HG03575 (cell line): ENCODE measurements around the gene PHETA1.
"Not testable (repeated sequence)": the region's sequence is repeated elsewhere in the genome, so short reads cannot be mapped to it uniquely, and the experiment has no call there.

Experiments used
- ATAC-seq: cut with Tn5 transposase; IDR thresholded peaks from one replicate; pipeline ENCODE4 v1.9.1; 2021; ENCODE audit not compliant: unreplicated experiment, insufficient number of reproducible peaks, low FRiP score; ENCODE audit errors: extremely low read depth

Gene PHETA1

GRCh38 chr12:111406474-111407376 lies 37.8 kb upstream of the PHETA1 start:
- ATAC-seq: no peak

DNA sequence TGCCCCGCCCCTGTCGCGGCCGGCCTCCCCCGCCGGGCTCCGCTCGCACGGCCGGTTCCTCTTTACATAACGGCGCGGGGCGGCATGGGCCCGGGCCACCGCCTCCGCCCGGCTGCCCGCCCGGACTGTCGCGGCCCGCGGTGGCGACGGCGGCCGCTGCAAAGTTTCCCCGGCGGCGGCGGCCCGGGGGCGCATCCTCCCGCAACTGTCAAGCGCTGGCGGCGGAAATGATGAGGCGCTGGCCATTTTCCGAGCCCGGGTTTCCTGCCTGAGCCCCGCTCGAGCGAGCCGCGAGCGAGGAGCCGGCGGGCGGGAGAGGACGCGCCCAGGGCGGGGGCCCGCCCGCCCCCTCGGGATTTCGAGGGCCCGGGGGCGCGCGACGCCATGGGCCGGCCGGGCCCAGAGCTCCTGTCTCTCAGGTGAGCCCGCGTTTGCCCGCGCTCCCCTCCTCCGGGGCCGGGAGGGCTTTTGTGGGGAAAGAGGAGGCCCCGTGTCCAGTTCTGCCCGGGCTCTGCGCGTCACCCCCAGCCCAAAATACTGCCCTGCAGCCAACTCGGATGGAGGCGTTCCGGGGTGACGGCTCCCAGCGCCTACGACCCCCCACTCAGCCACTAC lies 37.1 kb upstream of the PHETA1 start, which contains the start of gene SH2B3:
Gene SH2B3 (plus strand): TSS at position 65 of the 615 bp plus-strand sequence. CDS start 12,223 bp downstream, outside the sequence.
- ATAC-seq: no peak

GRCh38 chr12:111405149-111405858 lies 36.4 kb upstream of the PHETA1 start:
- ATAC-seq: no peak

DNA sequence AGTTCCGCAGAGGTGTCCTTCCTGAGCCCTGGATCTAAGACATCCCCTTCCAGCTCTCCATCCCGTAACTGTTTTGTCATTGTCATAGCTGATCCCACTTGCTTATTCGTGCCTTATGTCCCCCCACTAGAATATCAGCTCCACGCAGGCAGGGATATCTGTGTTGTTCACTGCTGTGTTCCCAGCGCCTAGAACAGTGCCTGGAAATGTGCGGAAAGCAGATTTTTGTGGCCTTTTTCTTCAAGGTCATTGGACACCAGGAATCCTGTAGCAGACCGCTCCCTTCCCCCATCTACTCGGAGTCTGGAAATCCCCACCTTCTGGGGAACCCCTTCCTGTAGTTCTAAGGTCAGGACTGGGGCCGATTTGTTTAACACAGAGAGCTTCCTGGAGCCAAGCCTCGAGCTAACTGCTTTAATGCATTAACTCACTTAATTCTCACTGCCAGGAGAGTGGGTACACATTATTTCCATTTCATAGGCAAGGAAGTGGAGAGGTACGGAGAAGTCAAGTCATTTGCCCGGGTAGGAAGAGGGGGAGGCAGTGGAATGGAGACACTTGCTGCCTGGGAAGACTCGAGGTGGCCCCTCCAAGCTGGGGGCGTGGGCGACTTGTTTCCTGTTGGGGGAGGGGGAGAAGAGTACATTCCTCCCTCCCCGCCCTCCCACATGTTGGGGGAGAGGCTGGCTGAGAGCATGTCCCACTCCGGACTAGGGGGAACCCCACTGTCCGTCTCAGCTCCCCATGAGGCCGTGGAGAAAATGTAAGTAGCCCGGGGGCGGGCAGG lies 35.7 kb upstream of the PHETA1 start:
- no peak for ATAC-seq

DNA sequence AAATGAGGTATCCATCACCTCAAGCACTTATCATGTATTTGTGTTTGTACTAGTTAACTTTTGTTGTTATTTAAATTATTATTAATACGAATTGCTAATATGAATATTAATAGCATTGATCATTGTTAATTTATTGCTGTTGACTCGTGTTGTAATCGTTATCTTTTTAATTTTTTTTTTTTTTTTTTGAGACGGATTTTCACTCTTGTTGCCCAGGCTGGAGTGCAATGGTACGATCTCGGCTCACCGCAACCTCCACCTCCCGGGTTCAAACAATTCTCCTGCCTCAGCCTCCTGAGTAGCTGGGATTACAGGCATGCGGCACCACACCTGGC lies 33.6 kb upstream of the PHETA1 start:
- not testable (repeated sequence) for ATAC-seq

GRCh38 chr12:111401167-111401605 lies 32.3 kb upstream of the PHETA1 start:
- no peak for ATAC-seq

DNA sequence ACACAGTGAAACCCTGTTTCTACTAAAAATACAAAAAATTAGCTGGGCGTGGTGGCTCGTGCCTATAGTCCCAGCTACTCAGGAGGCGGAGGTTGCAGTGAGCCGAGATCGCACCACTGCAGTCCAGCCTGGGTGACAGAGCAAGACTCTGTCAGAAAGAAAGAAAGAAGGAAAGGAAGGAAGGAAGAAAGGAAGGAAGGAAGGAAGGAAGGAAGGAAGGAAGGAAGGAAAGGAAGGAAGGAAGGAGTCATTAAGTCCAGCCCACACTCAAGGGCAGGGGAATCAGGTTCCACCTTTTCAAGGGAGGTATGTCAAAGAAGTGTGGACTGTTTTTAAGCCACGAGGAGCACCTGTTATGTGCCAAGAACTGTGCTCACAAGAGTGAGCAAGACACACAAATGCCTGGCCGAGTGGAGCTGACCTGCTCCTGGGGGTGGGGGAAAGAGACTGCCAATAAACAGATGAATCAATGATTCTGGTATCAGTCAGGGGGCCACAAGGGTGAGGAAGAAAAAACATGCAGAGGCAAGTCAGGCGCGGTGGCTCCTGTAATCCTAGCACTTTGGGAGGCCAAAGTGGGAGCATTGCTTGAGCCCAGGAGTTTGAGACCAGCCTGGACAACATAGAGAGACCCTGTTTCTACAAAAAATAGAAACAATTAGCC lies 31.0 kb upstream of the PHETA1 start:
- ATAC-seq: not testable (repeated sequence)

DNA sequence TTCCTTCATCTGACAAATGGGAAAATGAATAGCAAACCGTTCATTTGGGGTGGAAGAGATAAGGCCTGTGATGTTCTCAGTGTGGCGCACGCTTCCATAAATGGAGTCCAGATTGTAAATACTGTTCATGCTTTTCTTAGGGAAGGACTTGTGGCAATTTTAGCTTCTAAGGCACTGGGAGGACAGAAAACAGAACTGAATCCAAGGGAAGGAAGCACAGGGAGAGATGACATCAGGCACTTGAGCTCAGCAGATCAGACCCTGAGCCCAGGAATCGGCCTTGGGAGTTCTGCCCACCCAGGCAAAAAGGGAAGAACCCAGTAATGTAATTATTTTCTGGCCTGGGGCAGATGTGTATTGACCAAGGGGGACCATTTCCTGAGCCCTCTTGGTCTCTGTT lies 29.6 kb upstream of the PHETA1 start:
- ATAC-seq: no peak

DNA sequence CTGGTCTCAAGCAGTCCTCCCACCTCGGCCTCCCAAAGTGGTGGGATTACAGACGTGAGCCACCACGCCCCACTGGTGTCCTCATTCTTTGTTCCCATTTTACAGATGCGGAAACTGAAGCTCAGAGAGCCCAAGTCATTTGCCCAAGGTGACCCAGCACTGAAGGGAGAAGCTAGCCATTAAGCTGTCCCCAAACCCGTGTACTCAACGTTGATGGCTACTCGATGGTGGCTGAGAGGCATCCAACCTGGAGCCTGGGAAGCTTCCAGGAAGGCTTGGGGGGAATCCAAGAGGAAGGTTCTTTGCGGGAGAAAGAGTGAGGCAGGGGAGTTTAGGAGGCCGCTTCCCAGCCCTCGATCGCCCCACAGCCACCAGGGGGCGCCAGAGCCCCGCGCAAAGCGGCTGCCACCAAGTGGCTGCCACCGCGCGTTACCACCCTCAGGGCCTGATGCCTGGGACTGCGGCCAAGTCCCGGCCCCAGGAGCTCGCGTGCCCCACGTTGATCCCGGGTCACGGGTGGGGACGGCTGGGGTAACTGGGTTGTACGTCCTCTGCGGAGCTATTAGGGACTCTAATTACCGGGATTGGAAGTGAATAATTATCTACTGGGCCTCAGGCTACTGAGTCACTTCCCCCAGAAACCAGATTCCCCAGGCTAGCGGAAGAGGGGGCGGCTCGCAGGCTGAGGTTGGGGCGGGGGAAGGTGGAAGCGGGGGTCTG lies 28.0 kb upstream of the PHETA1 start:
- ATAC-seq: no peak

DNA sequence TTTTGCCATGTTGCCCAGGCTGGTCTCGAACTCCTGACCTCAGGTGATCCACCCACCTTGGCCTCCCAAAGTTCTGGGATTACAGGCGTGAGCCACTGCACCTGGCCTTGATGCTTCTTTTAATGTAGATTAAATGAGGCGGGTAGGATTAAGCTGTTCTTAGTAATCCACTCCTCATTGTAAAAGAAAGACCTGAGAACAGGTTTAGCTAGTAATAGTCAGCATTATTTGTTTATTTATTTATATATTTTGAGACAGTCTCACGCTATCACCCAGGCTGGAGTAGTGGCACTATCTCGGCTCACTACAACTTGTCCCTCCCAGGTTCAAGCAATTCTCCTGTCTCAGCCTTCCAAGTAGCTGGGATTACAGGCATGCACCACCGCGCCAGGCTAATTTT lies 27.4 kb upstream of the PHETA1 start:
- not testable (repeated sequence) for ATAC-seq

DNA sequence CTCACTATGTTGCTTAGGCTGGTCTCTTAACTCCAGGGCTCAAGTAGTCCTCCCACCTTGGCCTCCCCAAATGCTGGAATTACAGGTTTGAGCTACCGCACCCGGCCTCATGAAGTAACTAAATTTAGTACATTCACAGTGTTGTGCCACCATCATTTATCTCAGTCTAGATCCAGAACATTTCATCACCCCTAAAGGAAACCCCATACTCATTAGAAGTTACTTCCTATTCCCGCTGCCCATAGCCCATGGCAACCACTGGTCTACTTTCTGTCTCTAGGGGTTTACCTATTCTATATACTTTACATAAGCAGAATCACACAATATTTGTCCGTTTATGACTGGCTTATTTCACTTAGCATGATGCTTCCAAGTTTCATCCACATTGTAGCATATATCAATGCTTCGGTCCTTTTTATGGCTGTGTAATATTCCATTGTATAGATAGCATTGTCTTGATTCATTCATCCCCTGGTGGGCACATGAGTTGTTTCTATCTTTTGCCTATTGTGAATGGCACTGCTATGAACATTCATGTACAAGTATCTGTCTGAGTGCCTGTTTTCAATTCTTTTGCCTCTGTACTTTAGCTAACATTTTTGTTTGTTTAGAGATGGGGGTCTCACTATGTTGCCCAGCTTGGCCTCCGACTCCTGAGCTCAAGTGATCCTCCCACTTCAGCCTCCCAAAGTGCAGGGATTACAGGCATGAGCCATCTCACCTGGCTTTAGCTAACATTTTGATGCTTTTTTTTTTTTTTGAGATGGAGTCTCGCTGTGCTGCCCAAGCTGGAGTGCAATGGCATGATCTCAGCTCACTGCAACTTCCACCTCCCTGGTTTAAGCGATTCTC lies 26.7 kb upstream of the PHETA1 start:
- ATAC-seq: no peak

DNA sequence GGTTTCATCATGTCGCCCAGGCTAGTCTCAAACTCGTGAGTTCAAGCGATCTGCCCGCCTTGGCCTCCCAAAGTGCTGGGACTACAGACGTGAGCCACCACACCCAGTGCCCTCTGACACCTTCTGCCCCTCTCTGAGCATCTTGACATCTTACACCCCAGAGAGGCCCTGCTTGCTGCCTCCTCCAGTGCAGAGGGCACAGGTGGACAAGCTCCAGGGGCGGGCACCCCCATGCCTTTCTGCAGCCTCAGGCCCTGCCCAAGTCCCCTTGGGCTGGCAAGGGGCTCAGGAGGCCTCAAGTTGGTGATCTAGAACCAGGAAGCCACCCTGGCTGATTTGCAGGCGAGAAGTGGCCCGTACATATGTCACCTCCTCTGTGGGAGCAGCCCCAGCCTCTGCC lies 25.6 kb upstream of the PHETA1 start:
- ATAC-seq: no peak

DNA sequence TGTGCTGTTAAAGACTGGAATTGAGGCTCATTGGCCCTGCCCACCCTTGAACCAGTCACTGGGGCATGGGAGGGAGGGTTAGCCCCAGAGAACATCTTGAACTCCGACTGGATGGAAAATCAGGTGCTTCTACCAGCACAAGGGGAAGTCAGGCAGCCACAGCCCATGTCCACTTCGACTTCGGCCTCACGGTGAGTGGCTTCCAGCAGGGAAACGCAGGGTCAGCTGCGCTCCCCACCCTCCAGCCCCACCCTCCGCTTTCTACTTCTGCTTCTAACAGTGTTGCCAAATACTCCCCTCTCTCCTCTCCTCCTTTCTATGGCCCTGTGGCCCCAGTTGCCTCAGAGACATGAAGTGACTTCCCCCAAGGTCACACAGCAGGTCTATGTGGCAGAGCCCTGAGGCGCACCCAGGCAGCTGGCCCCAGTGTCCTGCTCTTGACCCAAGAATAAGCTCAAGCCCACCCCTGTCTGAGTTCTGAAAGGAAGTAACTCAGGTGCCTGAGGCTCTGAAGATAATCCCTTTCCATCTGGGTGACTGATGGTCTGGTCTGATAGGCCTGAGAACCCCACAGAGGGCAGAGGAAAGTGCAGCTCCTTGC lies 24.9 kb upstream of the PHETA1 start:
- ATAC-seq: no peak

- no peak for ATAC-seq
Observed at GRCh38 chr12:111390910-111391309, 22.0 kb upstream of the PHETA1 start.

GRCh38 chr12:111389635-111390034 lies 20.7 kb upstream of the PHETA1 start:
- no peak for ATAC-seq

DNA sequence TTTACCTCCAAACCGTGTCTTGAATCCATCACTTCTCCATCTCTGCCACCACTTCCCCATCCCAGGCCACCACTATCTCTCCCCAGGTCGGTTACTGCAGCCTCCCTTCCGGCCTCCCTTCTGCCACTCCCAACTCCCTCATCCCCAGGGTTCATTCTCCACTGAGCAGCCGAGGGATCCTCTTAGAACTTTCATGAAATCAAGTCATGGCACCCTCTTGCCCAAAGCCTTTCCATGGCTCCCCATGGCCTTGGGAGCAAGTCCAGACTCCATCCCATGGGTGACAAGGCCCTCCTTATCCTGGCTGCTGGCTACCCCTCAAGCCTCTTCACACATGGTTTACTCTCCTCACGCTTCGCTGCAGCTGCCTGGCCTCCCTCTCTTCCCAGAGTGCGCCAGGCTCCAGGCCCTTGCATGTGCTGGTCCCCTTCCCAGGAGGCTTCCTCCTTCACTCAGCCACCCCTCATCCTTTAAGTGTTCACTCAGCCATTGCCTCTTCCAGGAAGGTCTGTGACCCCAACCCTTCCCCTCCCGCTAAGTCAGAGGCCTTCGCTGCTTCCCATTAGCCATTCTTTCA lies 18.9 kb upstream of the PHETA1 start:
- no peak for ATAC-seq
